GM19035 (cell line): Measurements from ENCODE around the gene EZH1.
"Not testable (repeated sequence)": the region's sequence is repeated elsewhere in the genome, so short reads cannot be mapped to it uniquely, and the experiment has no call there.

Source experiments
- ATAC-seq: cut with Tn5 transposase; IDR thresholded peaks from one replicate; pipeline ENCODE4 v1.9.1; 2021; ENCODE audit not compliant: unreplicated experiment

Gene EZH1

GRCh38 chr17:42773290-42774035 lies 28.6 kb upstream of the EZH1 start, which contains the start of gene VPS25:
VPS25 (plus strand) TSS chr17:42773449; CDS start chr17:42773476, 27 bp downstream.
- no peak for ATAC-seq

- ATAC-seq = no peak
Observed at GRCh38 chr17:42772945-42773289, 28.1 kb upstream of the EZH1 start.

GRCh38 chr17:42769964-42770363 lies 25.1 kb upstream of the EZH1 start:
- not testable (repeated sequence) for ATAC-seq

- ATAC-seq = not testable (repeated sequence)
Observed at GRCh38 chr17:42768006-42768405, 23.2 kb upstream of the EZH1 start.

GRCh38 chr17:42767512-42767911 lies 22.7 kb upstream of the EZH1 start:
- ATAC-seq = no peak

- ATAC-seq = no peak
Observed at GRCh38 chr17:42766124-42766523, 21.3 kb upstream of the EZH1 start.

GRCh38 chr17:42761638-42762037 lies 16.8 kb upstream of the EZH1 start:
- ATAC-seq = no peak

GRCh38 chr17:42760652-42761581 lies 16.1 kb upstream of the EZH1 start, which contains the start of gene RAMP2:
RAMP2 (plus strand) TSS chr17:42761227; CDS start chr17:42761262, 35 bp downstream.
- ATAC-seq = no peak

GRCh38 chr17:42759982-42760651 lies 15.3 kb upstream of the EZH1 start:
- ATAC-seq = no peak

DNA sequence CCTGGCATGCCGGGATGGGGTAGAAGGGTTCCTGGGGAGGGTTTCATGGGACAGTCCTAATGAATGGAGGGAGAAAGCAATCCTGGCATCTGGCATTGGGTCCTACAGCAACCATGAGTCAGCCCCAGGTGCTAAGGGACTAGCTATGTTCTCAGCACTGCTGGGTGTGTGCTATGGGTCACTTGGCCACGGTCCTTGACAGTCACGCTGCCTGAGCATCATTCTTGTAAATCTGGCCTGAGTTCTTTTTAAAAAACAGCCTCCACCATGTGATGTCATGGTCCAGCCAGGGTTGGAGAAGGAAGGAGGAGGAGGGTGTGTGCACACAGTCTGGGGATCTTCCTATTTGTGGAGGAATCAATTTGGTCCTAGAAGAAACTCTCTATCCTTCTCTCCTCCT lies 9.9 kb upstream of the EZH1 start:
- no peak for ATAC-seq

DNA sequence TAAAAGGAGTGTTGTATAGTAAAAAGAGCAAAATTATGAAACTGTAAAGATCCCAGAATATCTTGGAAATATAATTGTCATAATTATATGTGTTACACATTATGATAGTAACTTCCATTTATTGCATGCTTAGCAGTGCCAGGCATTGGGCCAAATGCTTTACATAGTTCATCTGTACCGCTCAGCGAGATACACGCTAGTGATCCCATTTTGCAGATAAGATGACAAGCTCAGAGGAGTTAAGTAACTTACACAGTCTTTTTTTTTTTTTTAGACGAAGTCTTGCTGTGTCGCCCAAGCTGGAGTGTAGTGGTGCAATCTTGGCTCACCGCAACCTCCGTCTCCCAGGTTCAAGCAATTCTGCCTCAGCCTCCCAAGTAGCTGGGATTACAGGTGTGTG lies 6.8 kb upstream of the EZH1 start:
- ATAC-seq = no peak

DNA sequence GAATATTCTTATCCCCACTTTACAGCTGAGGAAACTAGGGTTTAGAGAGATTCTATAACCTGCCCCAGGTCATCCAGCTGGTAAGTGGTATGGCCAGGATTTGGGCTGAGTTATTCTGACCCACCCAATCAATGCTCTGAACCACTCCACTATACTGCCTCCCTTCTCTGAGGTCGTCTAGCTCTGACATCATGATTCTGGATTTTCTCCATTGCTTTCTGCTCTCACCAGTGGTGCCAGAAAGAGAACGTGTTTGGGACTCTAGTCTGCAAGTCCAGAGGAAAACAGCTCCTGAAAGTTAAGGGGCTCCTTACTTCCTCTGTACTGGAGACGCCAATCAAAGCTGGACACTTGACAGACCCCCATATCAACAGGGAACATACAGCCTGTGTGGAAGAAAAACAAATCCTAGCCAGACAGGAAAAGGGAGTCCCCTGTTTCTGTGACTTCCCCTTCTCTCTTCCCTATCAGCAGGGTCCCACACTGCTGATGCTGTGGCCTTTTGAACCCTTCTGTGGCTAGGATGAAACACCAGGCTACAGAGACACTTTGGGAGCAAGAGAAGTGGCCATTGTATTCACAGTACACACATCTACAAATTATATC lies 6.0 kb upstream of the EZH1 start:
- ATAC-seq = no peak

DNA sequence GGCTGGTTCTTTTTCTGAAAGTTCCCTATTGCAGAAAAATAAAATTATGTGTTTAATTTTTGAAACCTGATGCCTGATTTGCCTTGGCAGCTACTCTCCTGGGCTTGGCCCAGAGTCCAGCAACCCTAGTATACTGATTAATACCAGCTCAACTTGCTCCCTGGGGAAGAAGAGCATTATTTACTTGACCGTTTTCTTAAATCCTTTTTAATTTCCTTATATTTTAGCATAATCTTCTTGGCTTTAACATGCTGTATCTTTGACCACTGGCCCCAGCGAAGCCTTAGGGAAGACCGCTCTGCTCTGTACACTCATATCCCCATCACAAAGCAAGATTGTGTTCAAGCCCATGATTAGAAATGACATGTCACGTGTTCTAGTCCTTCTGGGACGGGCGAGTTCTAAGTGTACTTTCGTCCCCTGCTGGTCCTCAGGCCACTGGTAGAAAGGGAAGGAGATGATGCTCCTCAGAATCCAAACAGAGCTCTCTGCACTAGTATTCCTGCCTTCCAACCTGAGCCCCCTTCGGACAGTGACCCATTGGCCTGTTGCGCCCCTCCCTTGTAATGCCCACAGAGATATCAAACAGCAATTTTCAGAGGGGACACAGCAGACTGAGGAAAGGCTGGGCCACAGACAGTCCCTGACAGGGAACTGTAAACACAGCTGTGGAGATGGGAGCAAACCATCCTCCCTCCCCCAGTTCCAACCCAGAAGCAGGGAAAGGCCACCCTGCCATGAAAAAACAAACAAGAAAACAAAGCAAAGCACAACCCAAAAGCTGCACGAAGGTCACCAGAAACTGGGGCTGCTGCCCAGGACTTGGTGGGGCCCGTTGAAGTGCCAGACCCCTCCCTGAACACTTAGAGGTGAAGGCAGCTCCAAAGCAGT lies 4.3 kb upstream of the EZH1 start:
- no peak for ATAC-seq

DNA sequence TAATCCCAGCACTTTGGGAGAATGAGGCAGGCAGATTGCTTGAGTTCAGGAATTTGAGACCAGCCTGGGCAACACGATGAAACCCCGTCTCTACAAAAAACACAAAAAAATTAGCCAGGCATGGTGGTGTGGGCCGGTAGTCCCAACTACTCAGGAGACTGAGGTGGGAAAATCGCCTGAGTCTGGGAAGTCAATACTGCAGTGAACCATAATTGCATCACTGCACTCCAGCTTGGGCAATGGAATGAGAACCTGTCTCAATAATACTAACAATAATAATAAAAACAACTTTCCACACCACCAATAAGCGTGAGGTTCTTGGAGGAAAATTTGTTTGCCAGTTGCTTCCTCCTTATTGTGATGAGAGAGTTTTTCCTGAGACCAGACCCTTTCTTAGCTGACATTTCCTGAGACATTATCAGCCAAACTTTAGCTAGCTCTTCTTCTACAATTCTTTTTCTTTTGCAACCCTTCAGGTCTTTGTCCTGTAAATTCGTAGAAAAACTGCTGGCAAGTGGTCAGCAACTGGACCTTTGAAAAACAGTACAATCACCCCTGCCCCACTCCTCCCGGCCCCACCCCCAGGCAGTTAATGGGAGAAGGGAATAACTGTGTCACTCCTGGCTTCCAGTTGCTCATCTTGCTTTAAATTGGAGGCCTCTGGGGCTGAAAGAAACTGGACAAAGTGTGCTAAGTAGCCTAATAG lies 3.5 kb upstream of the EZH1 start:
- no peak for ATAC-seq

DNA sequence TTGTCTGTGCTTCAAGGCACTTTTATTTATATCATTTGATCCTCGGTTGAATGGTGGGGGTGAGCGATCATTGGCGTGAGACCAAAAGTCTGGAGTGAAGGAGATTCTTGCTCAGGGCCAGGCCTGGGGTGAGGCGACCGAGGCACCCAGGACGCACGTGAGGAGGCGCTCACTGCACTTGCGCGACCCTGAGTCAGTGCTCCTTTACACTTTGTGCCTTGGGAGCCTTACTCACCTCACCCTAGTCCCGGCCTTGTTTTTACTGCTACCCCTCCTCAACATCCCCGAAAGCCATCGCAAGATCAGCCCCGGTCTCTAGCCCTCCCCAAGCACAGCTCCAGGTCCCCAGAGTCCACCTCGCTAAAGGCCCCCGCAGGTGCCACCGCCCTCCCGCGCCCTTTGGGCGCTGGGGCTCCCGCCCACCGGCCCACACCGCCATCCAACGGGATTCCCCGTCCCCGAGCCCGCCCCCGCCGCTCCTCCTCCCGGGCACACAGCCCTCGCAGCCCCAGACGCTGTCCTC lies 496 bp downstream of the EZH1 start:
- peak; percentile 57 for ATAC-seq

- no peak for ATAC-seq
Observed at GRCh38 chr17:42743595-42744282, 1.1 kb downstream of the EZH1 start.

DNA sequence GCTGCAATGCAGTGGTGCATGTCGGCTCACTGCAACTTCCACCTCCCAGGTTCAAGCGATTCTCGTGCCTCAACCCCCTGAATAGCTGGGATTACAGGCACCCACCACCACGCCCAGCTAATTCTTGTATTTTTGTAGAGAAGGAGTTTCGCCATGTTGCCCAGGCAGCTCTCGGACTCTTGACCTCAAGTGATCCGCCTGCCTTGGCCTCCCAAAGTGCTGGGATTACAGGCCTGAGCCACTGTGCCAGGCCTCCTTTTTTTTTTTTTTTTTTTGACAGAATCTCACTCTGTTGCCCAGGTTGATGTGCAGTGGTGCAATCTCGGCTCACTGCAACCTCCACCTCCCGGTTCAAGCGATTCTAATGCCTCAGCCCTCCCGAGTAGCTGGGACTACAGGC lies 1.9 kb downstream of the EZH1 start:
- ATAC-seq = not testable (repeated sequence)

- no peak for ATAC-seq
Observed at GRCh38 chr17:42740699-42741098, 4.1 kb downstream of the EZH1 start.

- no peak for ATAC-seq
Observed at GRCh38 chr17:42725143-42725542, 19.7 kb downstream of the EZH1 start.
